Mucosa of descending colon (tissue), 3 donors: ENCODE results near the gene HIPK2. TPM values are rescaled to one million over a fixed set of nuclear protein-coding genes. Genes with fewer than 3 reads are reported as not detected.

Source experiments
- ATAC-seq: fragments of 200-7000 bp; cut with Tn5 transposase; one replicate; pipeline ENCODE4 v1.9.1; 2020; ENCODE audit warnings: mild to moderate bottlenecking, moderate library complexity
- DNase-seq, 3 donors: peaks; one replicate each; pipeline ENCODE4 v3.0.0-alpha.2; 2020
- H3K36me3 ChIP-seq: fragments of 200-600 bp; one replicate; pipeline ENCODE4 v1.8.0; 2021; ENCODE audit warnings: low read depth, mild to moderate bottlenecking
- H3K4me1 ChIP-seq: fragments of 200-600 bp; one replicate; pipeline ENCODE4 v1.8.0; 2021; ENCODE audit warnings: low read depth, mild to moderate bottlenecking
- H3K4me3 ChIP-seq: fragments of 200-600 bp; one replicate; pipeline ENCODE4 v1.8.0; 2021; ENCODE audit warnings: mild to moderate bottlenecking
- H3K9me3 ChIP-seq: fragments of 200-600 bp; one replicate; pipeline ENCODE4 v1.8.0; 2021; ENCODE audit warnings: mild to moderate bottlenecking
- CTCF ChIP-seq: fragments of 200-600 bp; IDR thresholded peaks from one replicate; pipeline ENCODE4 v1.8.0; 2022; ENCODE audit warnings: antibody characterized with exemption, mild to moderate bottlenecking
- intact Hi-C, 2 donors: fragments of 100-400 bp; cut with DNase I in 1 of 2; cut with micrococcal nuclease in 1 of 2; formaldehyde crosslinking; loops; one replicate each; pipeline versions ENCODE4 v1.11.0 to v1.11.1; 2022; cut with DNase I, micrococcal nuclease
- total RNA-seq, 3 donors: library from RNA; stranded (reverse); fragmentation: NEBNext Ultra II Directional in 2 of 3; extraction: Animal tissue kit (Norgen Biotek cat#: 25700) in 2 of 3; gene quantifications; one replicate each; pipeline versions ENCODE4 v1.2.1 to v1.2.4, GENCODE V29; 2021 to 2023
- donor health status: DM: no; HTN: no; CAD: no; lungs with moderate emphysema.
- donor health status: DM: no; HTN: no; CAD: no.
- donor health status: DM: no; HTN: yes; CAD: no.

The HIPK2 gene
- total RNA-seq, 3 donors from 2014 or later, result 29.9 to 63.6 (median 39.9) TPM

- DNase-seq (no peak), ATAC-seq (no peak)
- H3K36me3 ChIP-seq, result no peaks in the 10 kb centered on the region
- intact Hi-C loops, result no loop called here
- H3K4me3 ChIP-seq, result no peak overlapping the region
- peaks cover 18% of the 10 kb centered on the region for H3K4me1 ChIP-seq
- H3K9me3 ChIP-seq, result no peaks in the 10 kb centered on the region
- no peak for TF ChIP-seq CTCF
Observed at GRCh38 chr7:139726485-139726869, 51.3 kb downstream of the HIPK2 start.

GRCh38 chr7:139725858-139726484 lies 51.8 kb downstream of the HIPK2 start:
- DNase-seq, result no peak
- intact Hi-C loops, result no loop called here
- peak; percentile 4 for ATAC-seq
- H3K9me3 ChIP-seq, result no peaks in the 10 kb centered on the region
- peaks cover 22% of the 10 kb centered on the region for H3K4me1 ChIP-seq
- TF ChIP-seq CTCF, result no peak
- no peak overlapping the region for H3K4me3 ChIP-seq
- H3K36me3 ChIP-seq, result no peaks in the 10 kb centered on the region

- H3K4me1 ChIP-seq, result peaks cover 30% of the 10 kb centered on the region
- H3K36me3 ChIP-seq, result no peaks in the 10 kb centered on the region
- no peak for TF ChIP-seq CTCF
- intact Hi-C loops, result no loop called here
- H3K9me3 ChIP-seq, result no peaks in the 10 kb centered on the region
- DNase-seq, result peak in 1 of 3 donors; percentile 25
- no peak overlapping the region for H3K4me3 ChIP-seq
- ATAC-seq, result peak; percentile 27
Observed at GRCh38 chr7:139725077-139725476, 52.7 kb downstream of the HIPK2 start.

- Histone ChIP-seq H3K9me3 (no peaks in the 10 kb centered on the region), H3K36me3 (no peaks in the 10 kb centered on the region), H3K4me3 (no peak overlapping the region), H3K4me1 (peaks cover 30% of the 10 kb centered on the region)
- peak; percentile 46 for ATAC-seq
- TF ChIP-seq CTCF, result no peak
- intact Hi-C loops, result no loop called here
- no peak for DNase-seq
Observed at GRCh38 chr7:139722604-139723003, 55.2 kb downstream of the HIPK2 start.

- DNase-seq, result no peak
- H3K9me3 ChIP-seq, result no peaks in the 10 kb centered on the region
- no peak for TF ChIP-seq CTCF
- no peak overlapping the region for H3K4me3 ChIP-seq
- H3K36me3 ChIP-seq, result no peaks in the 10 kb centered on the region
- peak; percentile 4 for ATAC-seq
- H3K4me1 ChIP-seq, result peaks cover 30% of the 10 kb centered on the region
- intact Hi-C loops, result no loop called here
Observed at GRCh38 chr7:139721821-139722220, 56.0 kb downstream of the HIPK2 start.

GRCh38 chr7:139721417-139721816 lies 56.4 kb downstream of the HIPK2 start:
- ATAC-seq (peak; percentile 57), DNase-seq (no peak)
- Histone ChIP-seq H3K9me3 (no peaks in the 10 kb centered on the region), H3K4me1 (peaks cover 30% of the 10 kb centered on the region), H3K4me3 (no peak overlapping the region), H3K36me3 (no peaks in the 10 kb centered on the region)
- no peak for TF ChIP-seq CTCF
- intact Hi-C loops, result no loop called here
